ENCODE measurements around the gene POU6F2.

POU6F2 gene

DNA sequence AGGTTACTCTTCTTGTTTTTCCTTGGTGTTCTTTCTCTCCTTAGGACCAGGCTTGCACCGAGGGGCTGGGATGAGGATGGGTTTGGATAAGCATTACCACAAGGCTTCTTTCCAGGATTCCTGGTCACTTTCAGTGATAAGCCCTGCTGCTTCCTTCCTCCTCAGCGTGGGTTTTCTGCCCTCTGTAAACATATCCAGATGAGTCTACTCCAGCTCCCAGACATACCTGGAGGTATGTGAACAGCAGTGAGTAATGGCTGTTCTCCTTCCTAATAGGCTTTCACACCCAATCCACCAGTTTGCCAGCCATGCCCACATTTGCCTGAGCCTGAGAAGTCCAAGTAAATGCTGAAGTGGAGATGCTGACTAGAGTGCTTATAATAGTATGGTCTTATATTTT lies 358.7 kb downstream of the POU6F2 start:
- no peak overlapping the region for H3K27ac ChIP-seq (ENCODE audit: low read depth, low read length)
- no peak overlapping the region for H3K4me3 ChIP-seq (ENCODE audit: low read depth, low read length)
- no peaks in the 10 kb centered on the region for H3K4me1 ChIP-seq (ENCODE audit: control insufficient read depth, insufficient read depth, low read length, unreplicated experiment)
- no peaks in the 10 kb centered on the region for H3K79me2 ChIP-seq (ENCODE audit: control insufficient read depth, insufficient read depth, low read length, unreplicated experiment)
- H3K27me3 ChIP-seq (ENCODE audit: insufficient read depth, low read length), result peaks cover 68% of the 10 kb centered on the region
- H3K36me3 ChIP-seq (ENCODE audit: insufficient read depth, low read length), result no peaks in the 10 kb centered on the region
- no peak overlapping the region for H2AFZ ChIP-seq (ENCODE audit: low read length, unreplicated experiment)

DNA sequence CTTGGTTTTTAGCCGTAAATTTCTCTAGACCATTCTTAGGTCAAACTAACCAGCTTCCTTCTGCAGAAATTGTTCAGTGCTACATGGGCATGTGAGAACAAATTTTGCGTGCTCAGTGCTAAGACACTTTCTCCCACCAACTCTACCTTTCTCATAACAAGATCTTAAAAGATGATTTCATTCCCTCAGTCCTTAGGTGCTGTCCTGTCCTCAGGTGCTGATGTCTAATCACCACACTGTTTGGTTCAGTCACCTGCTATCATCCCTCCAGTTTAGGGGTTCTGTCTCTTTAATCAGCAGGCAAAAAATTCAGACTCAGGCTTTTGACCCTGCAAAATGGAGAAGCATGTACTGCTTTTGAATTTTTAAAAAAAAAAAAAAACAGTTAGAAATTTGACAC lies 361.0 kb downstream of the POU6F2 start:
- Histone ChIP-seq H3K27me3 (ENCODE audit: insufficient read depth, low read length) (peaks cover 54% of the 10 kb centered on the region), H3K36me3 (ENCODE audit: insufficient read depth, low read length) (no peaks in the 10 kb centered on the region), H2AFZ (ENCODE audit: low read length, unreplicated experiment) (no peak overlapping the region), H3K27ac (ENCODE audit: low read depth, low read length) (no peak overlapping the region), H3K4me3 (ENCODE audit: low read depth, low read length) (no peak overlapping the region), H3K4me1 (ENCODE audit: control insufficient read depth, insufficient read depth, low read length, unreplicated experiment) (no peaks in the 10 kb centered on the region), H3K79me2 (ENCODE audit: control insufficient read depth, insufficient read depth, low read length, unreplicated experiment) (no peaks in the 10 kb centered on the region)

DNA sequence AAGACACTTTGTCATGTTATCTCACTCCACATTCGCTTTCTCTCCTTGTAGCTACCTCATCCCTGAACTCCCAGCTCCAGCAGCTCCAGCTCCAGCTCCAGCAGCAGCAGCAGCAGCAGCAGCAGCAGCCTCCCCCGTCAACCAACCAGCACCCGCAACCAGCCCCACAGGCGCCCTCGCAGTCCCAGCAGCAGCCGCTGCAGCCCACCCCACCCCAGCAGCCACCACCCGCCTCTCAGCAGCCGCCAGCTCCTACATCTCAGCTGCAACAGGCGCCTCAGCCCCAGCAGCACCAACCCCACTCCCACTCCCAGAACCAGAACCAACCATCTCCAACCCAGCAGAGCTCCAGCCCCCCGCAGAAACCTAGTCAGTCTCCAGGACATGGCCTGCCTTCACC lies 361.9 kb downstream of the POU6F2 start:
- no peaks in the 10 kb centered on the region for H3K36me3 ChIP-seq (ENCODE audit: insufficient read depth, low read length)
- peaks cover 53% of the 10 kb centered on the region for H3K27me3 ChIP-seq (ENCODE audit: insufficient read depth, low read length)
- H3K79me2 ChIP-seq (ENCODE audit: control insufficient read depth, insufficient read depth, low read length, unreplicated experiment), result no peaks in the 10 kb centered on the region
- H3K4me3 ChIP-seq (ENCODE audit: low read depth, low read length), result no peak overlapping the region
- no peaks in the 10 kb centered on the region for H3K4me1 ChIP-seq (ENCODE audit: control insufficient read depth, insufficient read depth, low read length, unreplicated experiment)
- no peak overlapping the region for H3K27ac ChIP-seq (ENCODE audit: low read depth, low read length)
- H2AFZ ChIP-seq (ENCODE audit: low read length, unreplicated experiment), result no peak overlapping the region

DNA sequence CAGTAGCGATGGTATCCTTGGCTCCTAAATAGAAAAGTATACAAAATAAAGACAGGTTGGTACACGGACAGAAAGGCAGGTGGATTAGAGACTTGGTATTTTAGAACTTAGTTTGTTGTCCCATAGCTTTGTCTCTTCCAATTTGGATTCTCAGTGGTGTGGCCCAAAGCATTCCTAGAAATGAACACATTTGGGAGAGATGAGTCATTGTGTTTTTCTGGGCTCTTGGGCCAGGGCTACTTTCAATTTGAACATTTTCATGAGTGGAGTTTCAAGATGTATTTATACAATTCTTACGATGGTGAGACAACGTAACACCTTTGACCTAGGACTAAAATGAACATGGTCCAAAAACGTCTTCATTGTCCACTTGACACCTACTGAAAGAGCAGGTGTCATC lies 363.4 kb downstream of the POU6F2 start:
- H3K36me3 ChIP-seq (ENCODE audit: insufficient read depth, low read length), result no peaks in the 10 kb centered on the region
- no peaks in the 10 kb centered on the region for H3K79me2 ChIP-seq (ENCODE audit: control insufficient read depth, insufficient read depth, low read length, unreplicated experiment)
- H3K27me3 ChIP-seq (ENCODE audit: insufficient read depth, low read length), result peaks cover 52% of the 10 kb centered on the region
- no peak overlapping the region for H2AFZ ChIP-seq (ENCODE audit: low read length, unreplicated experiment)
- H3K27ac ChIP-seq (ENCODE audit: low read depth, low read length), result no peak overlapping the region
- no peaks in the 10 kb centered on the region for H3K4me1 ChIP-seq (ENCODE audit: control insufficient read depth, insufficient read depth, low read length, unreplicated experiment)
- H3K4me3 ChIP-seq (ENCODE audit: low read depth, low read length), result no peak overlapping the region

DNA sequence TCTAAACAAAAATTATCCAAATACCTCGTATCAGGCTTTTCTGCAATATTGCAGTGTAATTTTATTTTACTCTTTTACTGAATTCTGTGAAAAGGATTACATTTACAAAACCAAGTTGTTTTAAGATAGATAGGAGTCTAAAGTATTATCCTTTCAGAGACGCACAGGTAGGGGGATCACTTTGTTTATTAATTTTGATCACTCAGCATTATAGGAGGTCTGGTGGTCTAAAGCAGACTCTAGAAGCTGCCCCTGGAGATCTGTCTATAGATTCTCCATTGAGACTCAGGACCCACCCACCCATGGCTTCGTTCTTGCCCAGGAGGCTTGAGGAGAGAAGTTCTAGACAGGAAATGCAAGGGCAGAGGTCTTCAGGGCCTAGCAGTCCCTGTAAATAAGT lies 365.1 kb downstream of the POU6F2 start:
- no peaks in the 10 kb centered on the region for H3K36me3 ChIP-seq (ENCODE audit: insufficient read depth, low read length)
- H2AFZ ChIP-seq (ENCODE audit: low read length, unreplicated experiment), result no peak overlapping the region
- H3K27me3 ChIP-seq (ENCODE audit: insufficient read depth, low read length), result peaks cover 37% of the 10 kb centered on the region
- H3K4me1 ChIP-seq (ENCODE audit: control insufficient read depth, insufficient read depth, low read length, unreplicated experiment), result no peaks in the 10 kb centered on the region
- no peak overlapping the region for H3K27ac ChIP-seq (ENCODE audit: low read depth, low read length)
- no peak overlapping the region for H3K4me3 ChIP-seq (ENCODE audit: low read depth, low read length)
- H3K79me2 ChIP-seq (ENCODE audit: control insufficient read depth, insufficient read depth, low read length, unreplicated experiment), result no peaks in the 10 kb centered on the region

DNA sequence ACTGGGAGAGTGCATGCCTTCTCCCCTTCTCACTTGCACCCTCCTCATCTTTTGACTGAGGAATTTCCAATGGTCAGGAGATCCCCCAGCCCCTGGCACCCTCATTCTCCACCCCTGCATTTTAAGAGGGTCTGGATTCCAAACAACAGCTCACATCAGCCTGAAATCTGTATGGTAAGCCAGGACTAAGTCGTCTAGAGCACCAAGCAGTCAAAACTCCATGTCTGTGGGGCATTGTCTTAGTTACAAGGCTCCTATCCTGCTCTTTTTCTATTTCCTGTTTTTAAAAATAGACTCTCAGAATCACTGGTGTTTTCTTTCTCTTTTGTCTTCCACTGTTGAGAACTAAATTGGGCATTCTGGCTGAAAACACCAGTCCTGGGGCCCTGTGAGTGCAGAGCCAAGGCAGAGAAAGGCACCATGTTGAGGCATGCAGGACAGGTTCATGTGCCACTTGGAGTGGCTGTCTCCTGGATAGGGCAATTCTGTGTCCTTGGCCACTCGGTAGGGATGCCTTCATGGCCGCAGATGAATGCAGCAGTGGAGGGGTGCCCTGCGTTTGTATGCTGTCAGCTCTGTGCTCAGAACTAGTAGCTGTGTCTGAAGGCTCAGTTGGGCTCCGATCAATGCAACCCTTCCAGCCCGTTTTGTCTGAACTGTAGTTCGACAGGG lies 371.9 kb downstream of the POU6F2 start:
- no peaks in the 10 kb centered on the region for H3K36me3 ChIP-seq (ENCODE audit: insufficient read depth, low read length)
- H3K79me2 ChIP-seq (ENCODE audit: control insufficient read depth, insufficient read depth, low read length, unreplicated experiment), result no peaks in the 10 kb centered on the region
- H3K4me1 ChIP-seq (ENCODE audit: control insufficient read depth, insufficient read depth, low read length, unreplicated experiment), result no peaks in the 10 kb centered on the region
- H3K27me3 ChIP-seq (ENCODE audit: insufficient read depth, low read length), result peaks cover 22% of the 10 kb centered on the region
- no peak overlapping the region for H3K27ac ChIP-seq (ENCODE audit: low read depth, low read length)
- no peak overlapping the region for H2AFZ ChIP-seq (ENCODE audit: low read length, unreplicated experiment)
- no peak overlapping the region for H3K4me3 ChIP-seq (ENCODE audit: low read depth, low read length)

DNA sequence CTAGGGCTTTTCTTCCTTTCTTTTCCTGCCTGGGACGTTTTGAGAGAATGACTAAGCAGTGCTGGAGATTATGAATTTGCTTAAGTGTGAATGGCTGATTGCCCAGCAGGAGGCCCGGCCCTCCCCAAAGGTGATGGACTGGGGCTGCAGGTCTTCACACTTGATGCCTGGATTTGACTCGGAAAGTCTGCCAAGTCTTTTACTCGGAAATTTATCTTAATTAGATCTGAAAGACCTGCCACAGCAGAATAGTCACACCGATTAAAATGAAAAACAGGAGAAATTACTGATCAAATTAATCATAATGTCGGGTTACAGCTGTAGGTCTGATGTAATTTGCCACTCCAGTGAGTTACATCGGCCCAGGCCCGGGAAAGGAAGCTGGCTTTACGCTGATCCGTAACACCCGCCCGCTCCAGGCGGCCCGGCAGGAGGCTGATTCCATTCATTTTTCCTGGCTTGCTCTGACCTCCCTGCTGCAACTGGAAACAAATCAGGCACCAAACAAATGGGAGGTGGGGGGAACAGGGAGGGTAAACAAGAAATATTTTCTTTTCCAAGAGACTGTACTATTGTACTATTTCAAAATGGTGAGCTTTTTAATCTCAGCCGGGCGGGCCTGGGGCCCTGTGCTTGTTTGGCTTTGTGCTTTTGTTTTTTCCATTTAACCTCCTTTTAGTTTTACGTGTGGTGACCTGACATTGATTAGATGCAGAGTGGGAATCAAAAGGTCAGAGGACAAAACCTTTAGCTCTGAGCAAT lies 376.1 kb downstream of the POU6F2 start:
- Histone ChIP-seq H3K4me3 (ENCODE audit: low read depth, low read length) (no peak overlapping the region), H3K79me2 (ENCODE audit: control insufficient read depth, insufficient read depth, low read length, unreplicated experiment) (no peaks in the 10 kb centered on the region), H3K27me3 (ENCODE audit: insufficient read depth, low read length) (peaks cover 17% of the 10 kb centered on the region), H3K27ac (ENCODE audit: low read depth, low read length) (no peak overlapping the region), H3K36me3 (ENCODE audit: insufficient read depth, low read length) (no peaks in the 10 kb centered on the region), H2AFZ (ENCODE audit: low read length, unreplicated experiment) (no peak overlapping the region), H3K4me1 (ENCODE audit: control insufficient read depth, insufficient read depth, low read length, unreplicated experiment) (no peaks in the 10 kb centered on the region)

DNA sequence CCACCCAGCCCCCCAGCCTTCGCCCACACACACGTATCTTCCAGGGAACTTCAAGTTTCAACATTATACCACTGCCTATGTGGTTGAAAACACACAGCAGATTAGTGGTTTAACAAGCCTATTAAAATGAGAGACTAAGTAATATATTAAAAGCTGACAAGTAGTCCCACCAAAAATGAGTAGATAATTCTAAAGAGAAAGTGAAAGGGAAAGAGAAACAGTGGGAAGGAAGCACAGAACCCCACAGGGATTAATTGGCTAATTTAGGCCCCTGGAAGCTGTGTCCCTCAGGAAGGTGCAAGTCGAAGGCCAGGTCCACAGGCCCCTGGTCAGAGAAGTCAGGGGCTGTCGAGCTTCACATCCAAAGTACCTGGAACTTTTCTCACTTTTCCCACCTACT lies 378.0 kb downstream of the POU6F2 start:
- Histone ChIP-seq H3K4me1 (ENCODE audit: control insufficient read depth, insufficient read depth, low read length, unreplicated experiment) (no peaks in the 10 kb centered on the region), H3K4me3 (ENCODE audit: low read depth, low read length) (peak overlapping the region; percentile 50), H2AFZ (ENCODE audit: low read length, unreplicated experiment) (no peak overlapping the region), H3K27ac (ENCODE audit: low read depth, low read length) (no peak overlapping the region), H3K27me3 (ENCODE audit: insufficient read depth, low read length) (peaks cover 9% of the 10 kb centered on the region), H3K36me3 (ENCODE audit: insufficient read depth, low read length) (no peaks in the 10 kb centered on the region), H3K79me2 (ENCODE audit: control insufficient read depth, insufficient read depth, low read length, unreplicated experiment) (no peaks in the 10 kb centered on the region)

DNA sequence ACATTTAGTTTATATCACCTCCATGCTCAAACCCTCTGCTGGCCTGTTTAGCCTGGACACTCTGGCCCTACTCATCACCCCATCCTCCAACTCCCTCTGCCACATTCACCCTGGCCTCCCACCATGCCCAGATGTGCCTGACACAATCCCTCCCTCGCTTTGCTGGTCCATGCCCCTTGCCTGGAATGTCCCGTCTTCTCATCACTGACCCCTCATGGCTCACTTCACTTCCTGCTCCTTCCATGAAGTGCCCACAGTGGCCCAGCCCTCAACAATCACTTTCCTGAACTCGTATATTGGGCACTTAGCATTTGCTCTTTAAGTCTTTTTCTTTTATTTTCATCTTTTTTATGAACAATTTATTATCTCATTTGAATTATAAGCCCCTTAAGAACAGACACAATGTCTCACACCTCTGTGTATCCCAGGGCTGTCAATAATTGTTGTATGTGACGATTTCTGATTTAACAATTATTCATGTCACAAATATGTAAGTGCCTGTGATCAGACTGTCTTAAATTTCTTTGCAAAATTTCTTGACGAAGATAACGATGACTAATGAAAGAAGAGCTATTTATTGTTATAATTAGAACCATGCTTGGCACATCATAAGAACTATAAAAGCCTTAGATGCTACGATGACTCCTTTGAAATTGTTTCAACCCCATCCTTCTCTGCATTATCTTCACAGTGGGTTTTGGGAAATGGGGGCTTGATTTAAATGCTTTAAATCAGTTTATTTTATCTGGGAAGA lies 378.6 kb downstream of the POU6F2 start:
- no peak overlapping the region for H2AFZ ChIP-seq (ENCODE audit: low read length, unreplicated experiment)

DNA sequence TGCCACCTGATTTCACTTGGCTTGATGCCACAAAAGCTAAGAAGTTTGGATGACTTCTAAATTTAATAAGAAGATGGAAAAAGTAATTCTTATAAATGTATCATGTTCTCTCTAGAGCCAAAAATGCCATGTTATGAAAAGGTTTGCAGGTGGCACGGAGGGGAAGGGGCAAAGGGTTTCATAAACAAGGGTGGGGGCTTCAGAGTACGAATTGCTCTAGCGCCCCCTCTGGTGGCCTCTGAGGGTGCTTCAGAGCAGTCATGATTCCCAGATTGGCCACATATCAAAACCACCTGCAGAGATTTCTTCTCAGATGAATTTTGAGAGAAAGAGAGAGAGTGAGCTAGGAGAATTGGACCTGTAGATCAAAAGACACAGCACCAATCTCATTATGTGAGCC lies 379.9 kb downstream of the POU6F2 start:
- no peak overlapping the region for H3K4me3 ChIP-seq (ENCODE audit: low read depth, low read length)
- no peaks in the 10 kb centered on the region for H3K79me2 ChIP-seq (ENCODE audit: control insufficient read depth, insufficient read depth, low read length, unreplicated experiment)
- no peaks in the 10 kb centered on the region for H3K4me1 ChIP-seq (ENCODE audit: control insufficient read depth, insufficient read depth, low read length, unreplicated experiment)
- H2AFZ ChIP-seq (ENCODE audit: low read length, unreplicated experiment), result no peak overlapping the region
- no peaks in the 10 kb centered on the region for H3K36me3 ChIP-seq (ENCODE audit: insufficient read depth, low read length)
- no peak overlapping the region for H3K27ac ChIP-seq (ENCODE audit: low read depth, low read length)
- peaks cover 23% of the 10 kb centered on the region for H3K27me3 ChIP-seq (ENCODE audit: insufficient read depth, low read length)

More for the DNA sequence above, 378.6 kb downstream of the POU6F2 start:
- Histone ChIP-seq H3K36me3 (ENCODE audit: insufficient read depth, low read length) (no peaks in the 10 kb centered on the region), H3K27me3 (ENCODE audit: insufficient read depth, low read length) (peaks cover 16% of the 10 kb centered on the region), H3K4me3 (ENCODE audit: low read depth, low read length) (no peak overlapping the region), H3K79me2 (ENCODE audit: control insufficient read depth, insufficient read depth, low read length, unreplicated experiment) (no peaks in the 10 kb centered on the region), H3K27ac (ENCODE audit: low read depth, low read length) (no peak overlapping the region), H3K4me1 (ENCODE audit: control insufficient read depth, insufficient read depth, low read length, unreplicated experiment) (no peaks in the 10 kb centered on the region)
